ENCODE results near the gene PAPSS1.

PAPSS1 gene

GRCh38 chr4:107747748-107748486 is 27.9 kb upstream of the PAPSS1 start:
- H3K27me3 ChIP-seq (ENCODE audit: insufficient read depth, poor library complexity, severe bottlenecking): no peaks in the 10 kb centered on the region
- no peak overlapping the region for H3K4me3 ChIP-seq (replicated peaks; ENCODE audit: insufficient read depth, low read length)
- no peak for DNase-seq (ENCODE audit: low read depth in 1 of 2, low spot score in 1 of 2)
- TF ChIP-seq SPI1 (IDR thresholded peaks at IDR 0.05; ENCODE audit: borderline replicate concordance, low read depth): no peak
- TF ChIP-seq, protein P1, sequence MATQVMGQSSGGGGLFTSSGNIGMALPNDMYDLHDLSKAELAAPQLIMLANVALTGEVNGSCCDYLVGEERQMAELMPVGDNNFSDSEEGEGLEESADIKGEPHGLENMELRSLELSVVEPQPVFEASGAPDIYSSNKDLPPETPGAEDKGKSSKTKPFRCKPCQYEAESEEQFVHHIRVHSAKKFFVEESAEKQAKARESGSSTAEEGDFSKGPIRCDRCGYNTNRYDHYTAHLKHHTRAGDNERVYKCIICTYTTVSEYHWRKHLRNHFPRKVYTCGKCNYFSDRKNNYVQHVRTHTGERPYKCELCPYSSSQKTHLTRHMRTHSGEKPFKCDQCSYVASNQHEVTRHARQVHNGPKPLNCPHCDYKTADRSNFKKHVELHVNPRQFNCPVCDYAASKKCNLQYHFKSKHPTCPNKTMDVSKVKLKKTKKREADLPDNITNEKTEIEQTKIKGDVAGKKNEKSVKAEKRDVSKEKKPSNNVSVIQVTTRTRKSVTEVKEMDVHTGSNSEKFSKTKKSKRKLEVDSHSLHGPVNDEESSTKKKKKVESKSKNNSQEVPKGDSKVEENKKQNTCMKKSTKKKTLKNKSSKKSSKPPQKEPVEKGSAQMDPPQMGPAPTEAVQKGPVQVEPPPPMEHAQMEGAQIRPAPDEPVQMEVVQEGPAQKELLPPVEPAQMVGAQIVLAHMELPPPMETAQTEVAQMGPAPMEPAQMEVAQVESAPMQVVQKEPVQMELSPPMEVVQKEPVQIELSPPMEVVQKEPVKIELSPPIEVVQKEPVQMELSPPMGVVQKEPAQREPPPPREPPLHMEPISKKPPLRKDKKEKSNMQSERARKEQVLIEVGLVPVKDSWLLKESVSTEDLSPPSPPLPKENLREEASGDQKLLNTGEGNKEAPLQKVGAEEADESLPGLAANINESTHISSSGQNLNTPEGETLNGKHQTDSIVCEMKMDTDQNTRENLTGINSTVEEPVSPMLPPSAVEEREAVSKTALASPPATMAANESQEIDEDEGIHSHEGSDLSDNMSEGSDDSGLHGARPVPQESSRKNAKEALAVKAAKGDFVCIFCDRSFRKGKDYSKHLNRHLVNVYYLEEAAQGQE (IDR thresholded peaks at IDR 0.05; ENCODE audit: insufficient replicate concordance, low read depth): no peak
- TF ChIP-seq, protein P2, sequence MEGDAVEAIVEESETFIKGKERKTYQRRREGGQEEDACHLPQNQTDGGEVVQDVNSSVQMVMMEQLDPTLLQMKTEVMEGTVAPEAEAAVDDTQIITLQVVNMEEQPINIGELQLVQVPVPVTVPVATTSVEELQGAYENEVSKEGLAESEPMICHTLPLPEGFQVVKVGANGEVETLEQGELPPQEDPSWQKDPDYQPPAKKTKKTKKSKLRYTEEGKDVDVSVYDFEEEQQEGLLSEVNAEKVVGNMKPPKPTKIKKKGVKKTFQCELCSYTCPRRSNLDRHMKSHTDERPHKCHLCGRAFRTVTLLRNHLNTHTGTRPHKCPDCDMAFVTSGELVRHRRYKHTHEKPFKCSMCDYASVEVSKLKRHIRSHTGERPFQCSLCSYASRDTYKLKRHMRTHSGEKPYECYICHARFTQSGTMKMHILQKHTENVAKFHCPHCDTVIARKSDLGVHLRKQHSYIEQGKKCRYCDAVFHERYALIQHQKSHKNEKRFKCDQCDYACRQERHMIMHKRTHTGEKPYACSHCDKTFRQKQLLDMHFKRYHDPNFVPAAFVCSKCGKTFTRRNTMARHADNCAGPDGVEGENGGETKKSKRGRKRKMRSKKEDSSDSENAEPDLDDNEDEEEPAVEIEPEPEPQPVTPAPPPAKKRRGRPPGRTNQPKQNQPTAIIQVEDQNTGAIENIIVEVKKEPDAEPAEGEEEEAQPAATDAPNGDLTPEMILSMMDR (IDR thresholded peaks at IDR 0.05; ENCODE audit: insufficient read depth, low read length): no peak
- TF ChIP-seq GABPA (IDR thresholded peaks at IDR 0.05; ENCODE audit: low read depth): no peak
- no peak for TF ChIP-seq POLR2AphosphoS5 (IDR thresholded peaks at IDR 0.05; ENCODE audit: low read depth)
- H3K27ac ChIP-seq (replicated peaks): no peak overlapping the region

GRCh38 chr4:107746161-107746560 is 26.1 kb upstream of the PAPSS1 start:
- DNase-seq (ENCODE audit: low read depth in 1 of 2, low spot score in 1 of 2): no peak

DNA sequence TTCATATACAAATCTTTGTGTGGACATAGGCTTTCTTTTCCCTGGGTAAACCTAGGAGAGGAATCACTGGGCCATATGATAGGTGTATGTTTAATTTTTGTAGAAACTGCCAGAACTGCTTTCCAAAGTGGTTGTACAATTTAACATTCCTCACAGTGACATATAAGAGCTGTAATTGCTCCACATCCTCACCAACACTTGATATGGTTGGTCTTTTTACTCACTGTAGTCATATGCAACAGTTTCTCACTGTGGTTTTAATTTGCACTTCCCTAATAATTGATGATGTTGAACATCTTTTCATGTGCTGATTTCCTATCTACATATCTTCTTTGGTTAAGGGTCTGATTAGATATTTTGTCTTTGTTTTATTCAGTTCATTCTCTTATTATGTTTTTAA is 24.5 kb upstream of the PAPSS1 start:
- H3K4me3 ChIP-seq (replicated peaks; ENCODE audit: insufficient read depth, low read length): no peak overlapping the region
- TF ChIP-seq, protein P2 (IDR thresholded peaks at IDR 0.05; ENCODE audit: insufficient read depth, low read length): no peak
- no peak for TF ChIP-seq SPI1 (IDR thresholded peaks at IDR 0.05; ENCODE audit: borderline replicate concordance, low read depth)
- TF ChIP-seq POLR2AphosphoS5 (IDR thresholded peaks at IDR 0.05; ENCODE audit: low read depth): no peak
- no peak for TF ChIP-seq GABPA (IDR thresholded peaks at IDR 0.05; ENCODE audit: low read depth)
- TF ChIP-seq, protein P1 (IDR thresholded peaks at IDR 0.05; ENCODE audit: insufficient replicate concordance, low read depth): no peak

More at GRCh38 chr4:107746161-107746560, 26.1 kb upstream of the PAPSS1 start:
- Histone ChIP-seq H3K27me3 (ENCODE audit: insufficient read depth, poor library complexity, severe bottlenecking) (no peaks in the 10 kb centered on the region), H3K4me3 (replicated peaks; ENCODE audit: insufficient read depth, low read length) (no peak overlapping the region), H3K27ac (replicated peaks) (no peak overlapping the region)
- TF ChIP-seq GABPA (IDR thresholded peaks at IDR 0.05; ENCODE audit: low read depth) (no peak), SPI1 (IDR thresholded peaks at IDR 0.05; ENCODE audit: borderline replicate concordance, low read depth) (no peak), POLR2AphosphoS5 (IDR thresholded peaks at IDR 0.05; ENCODE audit: low read depth) (no peak)
- TF ChIP-seq, protein P2 (IDR thresholded peaks at IDR 0.05; ENCODE audit: insufficient read depth, low read length): no peak
- TF ChIP-seq, protein P1 (IDR thresholded peaks at IDR 0.05; ENCODE audit: insufficient replicate concordance, low read depth): no peak

More for the DNA sequence above, 24.5 kb upstream of the PAPSS1 start:
- Histone ChIP-seq H3K27me3 (ENCODE audit: insufficient read depth, poor library complexity, severe bottlenecking) (no peaks in the 10 kb centered on the region), H3K27ac (replicated peaks) (no peak overlapping the region)
- no peak for DNase-seq (ENCODE audit: low read depth in 1 of 2, low spot score in 1 of 2)
